Upper lobe of right lung (tissue), 1 donor: ENCODE data around the gene PDE11A. TPM values are rescaled to one million over a fixed set of nuclear protein-coding genes. Genes with fewer than 3 reads are reported as not detected.

ENCODE experiments used
- ATAC-seq: fragments of 200-7000 bp; cut with Tn5 transposase; one replicate; pipeline ENCODE4 v1.9.1; 2020; ENCODE audit warnings: mild to moderate bottlenecking, moderate library complexity
- DNase-seq: peaks from one replicate; pipeline ENCODE4 v3.0.0-alpha.2; 2020
- H3K27ac ChIP-seq: fragments of 200-600 bp; one replicate; pipeline ENCODE4 v1.8.0; 2022
- H3K27me3 ChIP-seq: fragments of 200-600 bp; one replicate; pipeline ENCODE4 v1.8.0; 2022; ENCODE audit warnings: mild to moderate bottlenecking
- H3K36me3 ChIP-seq: fragments of 200-600 bp; one replicate; pipeline ENCODE4 v1.8.0; 2022
- H3K4me1 ChIP-seq: fragments of 200-600 bp; one replicate; pipeline ENCODE4 v1.8.0; 2022
- H3K4me3 ChIP-seq: fragments of 200-600 bp; one replicate; pipeline ENCODE4 v1.8.0; 2022; ENCODE audit warnings: mild to moderate bottlenecking
- H3K9me3 ChIP-seq: fragments of 200-600 bp; one replicate; pipeline ENCODE4 v1.8.0; 2022
- intact Hi-C: fragments of 100-400 bp; cut with DNase I; formaldehyde crosslinking; loops from one replicate; pipeline ENCODE4 v1.11.0; 2022
- total RNA-seq: library from RNA; stranded (reverse); fragmentation: NEBNext Ultra II Directional; extraction: Animal tissue kit (Norgen Biotek cat#: 25700); gene quantifications from one replicate; pipeline ENCODE4 v1.2.1, GENCODE V29; 2021
- TF ChIP-seq, protein P1 (sequence below): fragments of 200-600 bp; IDR thresholded peaks from one replicate; pipeline ENCODE4 v1.8.0; 2022; ENCODE audit warnings: antibody characterized with exemption
- donor health status: DM: no; HTN: yes; CAD: no; lungs with severe emphysema.

PDE11A gene
- total RNA-seq, 1 donor from 2014 or later: not detected

DNA sequence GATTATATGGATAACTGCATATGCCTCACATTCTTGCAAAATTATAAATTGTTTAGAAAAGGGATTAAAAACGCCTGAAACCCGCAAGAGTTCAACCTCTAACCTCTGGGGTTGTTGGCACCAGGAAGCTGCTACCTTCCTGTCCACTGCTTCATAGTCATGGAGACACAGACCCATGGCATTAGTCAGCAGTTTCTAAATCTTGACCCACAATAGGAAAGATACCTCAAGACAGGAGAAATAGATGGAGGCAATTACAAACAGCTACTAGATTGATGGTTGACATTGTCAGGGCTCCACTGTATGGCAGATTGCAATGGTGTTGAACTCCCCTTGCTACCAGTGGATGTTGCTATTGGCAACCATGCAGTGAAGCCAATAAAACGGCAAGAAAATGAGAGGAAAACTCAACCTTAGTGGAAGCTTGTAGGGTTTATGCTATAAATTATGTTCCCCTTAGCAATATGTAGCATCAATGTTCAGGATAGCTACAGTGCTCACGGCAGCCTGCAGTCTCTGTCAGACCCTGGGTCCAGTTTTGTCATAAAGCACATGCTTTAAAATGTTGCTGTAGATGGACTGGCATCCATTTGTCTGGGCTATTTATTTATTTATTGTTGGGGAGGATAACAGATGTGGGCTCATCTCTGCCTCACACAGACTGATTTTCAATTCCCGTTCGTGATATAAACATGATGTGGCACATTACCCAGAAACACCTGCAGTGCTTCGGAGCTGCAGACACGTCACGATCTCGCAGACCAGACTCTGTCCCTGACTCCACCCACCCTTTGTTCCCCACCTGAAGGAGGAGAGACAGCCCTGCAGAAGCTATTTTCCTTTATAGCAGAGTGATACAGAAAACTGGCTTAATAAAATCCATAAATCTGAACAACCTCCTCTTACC, 446.6 kb downstream of the PDE11A start:
- intact Hi-C loops: no loop called here
- DNase-seq: no peak
- no peak overlapping the region for H3K27ac ChIP-seq

GRCh38 chr2:177622521-177622920, 450.1 kb downstream of the PDE11A start:
- TF ChIP-seq, protein P1, sequence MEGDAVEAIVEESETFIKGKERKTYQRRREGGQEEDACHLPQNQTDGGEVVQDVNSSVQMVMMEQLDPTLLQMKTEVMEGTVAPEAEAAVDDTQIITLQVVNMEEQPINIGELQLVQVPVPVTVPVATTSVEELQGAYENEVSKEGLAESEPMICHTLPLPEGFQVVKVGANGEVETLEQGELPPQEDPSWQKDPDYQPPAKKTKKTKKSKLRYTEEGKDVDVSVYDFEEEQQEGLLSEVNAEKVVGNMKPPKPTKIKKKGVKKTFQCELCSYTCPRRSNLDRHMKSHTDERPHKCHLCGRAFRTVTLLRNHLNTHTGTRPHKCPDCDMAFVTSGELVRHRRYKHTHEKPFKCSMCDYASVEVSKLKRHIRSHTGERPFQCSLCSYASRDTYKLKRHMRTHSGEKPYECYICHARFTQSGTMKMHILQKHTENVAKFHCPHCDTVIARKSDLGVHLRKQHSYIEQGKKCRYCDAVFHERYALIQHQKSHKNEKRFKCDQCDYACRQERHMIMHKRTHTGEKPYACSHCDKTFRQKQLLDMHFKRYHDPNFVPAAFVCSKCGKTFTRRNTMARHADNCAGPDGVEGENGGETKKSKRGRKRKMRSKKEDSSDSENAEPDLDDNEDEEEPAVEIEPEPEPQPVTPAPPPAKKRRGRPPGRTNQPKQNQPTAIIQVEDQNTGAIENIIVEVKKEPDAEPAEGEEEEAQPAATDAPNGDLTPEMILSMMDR: no peak
- Histone ChIP-seq H3K36me3 (no peaks in the 10 kb centered on the region), H3K4me1 (peaks cover 8% of the 10 kb centered on the region), H3K9me3 (no peaks in the 10 kb centered on the region), H3K27ac (no peak overlapping the region), H3K4me3 (no peak overlapping the region), H3K27me3 (peaks cover 4% of the 10 kb centered on the region)
- no peak for ATAC-seq
- DNase-seq: no peak
- intact Hi-C loops: no loop called here

More for the DNA sequence above, 446.6 kb downstream of the PDE11A start:
- no peaks in the 10 kb centered on the region for H3K36me3 ChIP-seq
- peaks cover 4% of the 10 kb centered on the region for H3K27me3 ChIP-seq
- TF ChIP-seq, protein P1: no peak
- no peaks in the 10 kb centered on the region for H3K9me3 ChIP-seq
- ATAC-seq: no peak
- no peaks in the 10 kb centered on the region for H3K4me1 ChIP-seq
- H3K4me3 ChIP-seq: no peak overlapping the region

GRCh38 chr2:177619986-177620385, 452.6 kb downstream of the PDE11A start:
- intact Hi-C loops: no loop called here
- H3K4me1 ChIP-seq: peaks cover 8% of the 10 kb centered on the region
- no peak for DNase-seq
- TF ChIP-seq, protein P1: no peak
- H3K9me3 ChIP-seq: no peaks in the 10 kb centered on the region
- ATAC-seq: no peak
- no peaks in the 10 kb centered on the region for H3K36me3 ChIP-seq
- H3K27me3 ChIP-seq: no peaks in the 10 kb centered on the region
- H3K27ac ChIP-seq: no peak overlapping the region
- H3K4me3 ChIP-seq: no peak overlapping the region

GRCh38 chr2:177619461-177619860, 453.1 kb downstream of the PDE11A start:
- H3K27ac ChIP-seq: no peak overlapping the region
- H3K27me3 ChIP-seq: no peaks in the 10 kb centered on the region
- TF ChIP-seq, protein P1: no peak
- ATAC-seq: no peak
- H3K4me1 ChIP-seq: peaks cover 8% of the 10 kb centered on the region
- peak overlapping the region; percentile 62 for H3K4me3 ChIP-seq
- no peaks in the 10 kb centered on the region for H3K36me3 ChIP-seq
- H3K9me3 ChIP-seq: no peaks in the 10 kb centered on the region
- intact Hi-C loops: no loop called here
- DNase-seq: no peak

- peak; percentile 98 for ATAC-seq
- Histone ChIP-seq H3K4me1 (peaks cover 8% of the 10 kb centered on the region), H3K9me3 (no peaks in the 10 kb centered on the region), H3K27ac (peak overlapping the region; percentile 99), H3K4me3 (peak overlapping the region; percentile 62), H3K36me3 (no peaks in the 10 kb centered on the region), H3K27me3 (no peaks in the 10 kb centered on the region)
- DNase-seq: peak; percentile 96
- intact Hi-C loops: no loop called here
- TF ChIP-seq, protein P1: no peak
Measured at GRCh38 chr2:177618255-177619253, 454.0 kb downstream of the PDE11A start.
